NB4 (cell line): ENCODE data around the gene HDAC8.

ENCODE experiments used
- DNase-seq: peaks from one replicate; pipeline ENCODE4 v3.0.0; 2010; ENCODE audit warnings: low read depth
- H3K4me3 ChIP-seq: one replicate; pipeline ENCODE4 v1.5.1; 2011; ENCODE audit warnings: mild to moderate bottlenecking, low read depth, low read length, moderate library complexity
- CTCF ChIP-seq: IDR thresholded peaks from one replicate; pipeline ENCODE4 v1.5.1; 2012; ENCODE audit warnings: low read depth, low read length
- MAX ChIP-seq: IDR thresholded peaks from 2 replicates; pipeline ENCODE4 v1.6.1; 2011; ENCODE audit warnings: low read depth, low read length
- MYC ChIP-seq: IDR thresholded peaks from 2 replicates; pipeline ENCODE4 v1.6.1; 2011; ENCODE audit warnings: low read depth, low read length
- POLR2A ChIP-seq: IDR thresholded peaks from 2 replicates; pipeline ENCODE4 v1.6.1; 2011; ENCODE audit warnings: mild to moderate bottlenecking; ENCODE audit not compliant: insufficient read length; ENCODE audit errors: extremely low read depth

Gene HDAC8

GRCh38 chrX:72295745-72296144 is 276.9 kb downstream of the HDAC8 start:
- no peak for DNase-seq
- TF ChIP-seq POLR2A (no peak), CTCF (no peak), MYC (no peak), MAX (no peak)
- H3K4me3 ChIP-seq: no peak overlapping the region

GRCh38 chrX:72294497-72294896 is 278.1 kb downstream of the HDAC8 start:
- no peak for DNase-seq
- H3K4me3 ChIP-seq: no peak overlapping the region
- TF ChIP-seq POLR2A (no peak), MAX (no peak), CTCF (no peak), MYC (no peak)

GRCh38 chrX:72282302-72282701 is 290.3 kb downstream of the HDAC8 start:
- TF ChIP-seq MAX: no peak
- no peak for TF ChIP-seq POLR2A
- TF ChIP-seq MYC: no peak
- no peak for TF ChIP-seq CTCF
- no peak for DNase-seq
- H3K4me3 ChIP-seq: no peak overlapping the region

- DNase-seq: no peak
- TF ChIP-seq POLR2A (no peak), MAX (no peak), MYC (no peak), CTCF (no peak)
- no peak overlapping the region for H3K4me3 ChIP-seq
Observed at GRCh38 chrX:72280321-72280845, 292.3 kb downstream of the HDAC8 start.
